Erythroblast (primary cell): ENCODE results near the gene MAGI1.

Source experiments
- GATA1 ChIP-seq: IDR thresholded peaks from 2 replicates; pipeline ENCODE4 v1.6.1; 2011; ENCODE audit warnings: low read depth, mild to moderate bottlenecking, control low read depth, low read length, moderate library complexity
- POLR2A ChIP-seq: IDR thresholded peaks from 2 replicates; pipeline ENCODE4 v1.6.1; 2011; ENCODE audit warnings: mild to moderate bottlenecking, low read length

DNA sequence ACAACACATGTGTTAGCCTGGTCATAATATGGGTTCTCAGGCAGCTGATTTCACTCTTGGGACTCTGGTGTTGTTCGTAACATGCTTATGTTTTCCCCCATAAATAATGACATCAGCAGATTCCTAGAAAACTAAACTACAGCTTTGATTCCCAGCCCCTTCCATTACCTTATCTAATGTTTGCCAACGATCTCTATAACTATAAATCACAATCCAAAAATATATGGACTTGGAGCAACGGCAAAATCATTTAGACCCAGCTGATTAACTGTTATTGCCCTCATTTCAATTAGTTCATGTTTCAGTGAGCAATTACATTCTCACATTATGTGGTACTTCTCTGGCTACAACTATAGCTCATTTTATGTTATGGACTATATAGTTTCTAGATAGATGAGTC lies 531.3 kb downstream of the MAGI1 start:
- TF ChIP-seq POLR2A (no peak), GATA1 (no peak)
